ENCODE results near the gene VMAC. TPM values are rescaled to one million over a fixed set of nuclear protein-coding genes. Genes with fewer than 3 reads are reported as not detected.

Gene VMAC
- total and polyA plus RNA-seq, 2 of the 13 experiments (the other 11 are each of a cell fraction or from before 2014, with no cell fraction given): 2.4 TPM

DNA sequence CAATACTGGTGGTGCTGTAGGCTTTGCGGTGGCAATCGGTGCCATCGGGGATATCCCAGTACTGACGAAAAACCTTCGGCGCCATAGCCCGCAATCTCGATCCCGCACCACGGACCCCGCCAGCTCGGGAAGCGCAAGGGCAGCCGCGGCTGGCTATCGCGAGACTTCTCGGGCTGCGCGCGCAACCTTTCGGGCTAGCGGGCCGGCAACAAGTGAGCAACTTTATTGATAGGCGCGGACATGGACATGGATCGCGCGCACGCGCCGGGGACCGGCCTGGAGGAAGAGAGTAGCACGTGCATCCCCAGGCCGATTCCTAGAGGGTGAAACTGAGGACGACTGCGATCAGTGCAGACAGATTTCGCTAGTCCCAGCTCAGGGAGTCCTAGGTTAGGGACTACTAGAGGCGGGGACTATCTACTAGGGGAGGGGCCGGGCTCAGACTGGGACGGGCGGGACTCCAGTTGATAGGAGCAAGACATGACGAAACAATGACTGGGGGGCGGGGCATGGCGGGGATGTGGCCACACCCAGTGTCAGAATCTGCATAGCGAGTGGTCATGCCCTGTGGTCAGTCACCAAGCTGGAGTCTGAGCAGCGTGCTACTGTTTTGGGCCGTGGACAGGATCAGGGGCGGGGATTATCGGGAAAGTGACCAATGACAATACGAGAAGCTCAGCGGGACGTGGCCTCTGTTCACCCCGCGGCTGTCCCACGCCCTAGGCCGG lies 884 bp upstream of the VMAC start, which contains the start of gene NDUFA11 (continued):
- TF ChIP-seq, protein P1, sequence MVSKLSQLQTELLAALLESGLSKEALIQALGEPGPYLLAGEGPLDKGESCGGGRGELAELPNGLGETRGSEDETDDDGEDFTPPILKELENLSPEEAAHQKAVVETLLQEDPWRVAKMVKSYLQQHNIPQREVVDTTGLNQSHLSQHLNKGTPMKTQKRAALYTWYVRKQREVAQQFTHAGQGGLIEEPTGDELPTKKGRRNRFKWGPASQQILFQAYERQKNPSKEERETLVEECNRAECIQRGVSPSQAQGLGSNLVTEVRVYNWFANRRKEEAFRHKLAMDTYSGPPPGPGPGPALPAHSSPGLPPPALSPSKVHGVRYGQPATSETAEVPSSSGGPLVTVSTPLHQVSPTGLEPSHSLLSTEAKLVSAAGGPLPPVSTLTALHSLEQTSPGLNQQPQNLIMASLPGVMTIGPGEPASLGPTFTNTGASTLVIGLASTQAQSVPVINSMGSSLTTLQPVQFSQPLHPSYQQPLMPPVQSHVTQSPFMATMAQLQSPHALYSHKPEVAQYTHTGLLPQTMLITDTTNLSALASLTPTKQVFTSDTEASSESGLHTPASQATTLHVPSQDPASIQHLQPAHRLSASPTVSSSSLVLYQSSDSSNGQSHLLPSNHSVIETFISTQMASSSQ (IDR thresholded peaks at IDR 0.05; ENCODE audit: low read depth): peak; percentile 50; the same call in 1 of the 2 replicates
- TF ChIP-seq, protein P1 (CRISPR knock-in tag; IDR thresholded peaks at IDR 0.05; ENCODE audit: borderline replicate concordance): peak; percentile 85
- TF ChIP-seq GLI4 (CRISPR knock-in tag; IDR thresholded peaks at IDR 0.05; ENCODE audit: borderline replicate concordance): peak; percentile 81; the same call in 1 of the 2 replicates
- TF ChIP-seq ZNF619 (CRISPR knock-in tag; IDR thresholded peaks at IDR 0.05): peak; percentile 89
- TF ChIP-seq GABPB1 (CRISPR knock-in tag; IDR thresholded peaks at IDR 0.05): peak; percentile 86
- no peak for TF ChIP-seq KDM1A (CRISPR knock-in tag; IDR thresholded peaks at IDR 0.05)
- TF ChIP-seq, protein P2, sequence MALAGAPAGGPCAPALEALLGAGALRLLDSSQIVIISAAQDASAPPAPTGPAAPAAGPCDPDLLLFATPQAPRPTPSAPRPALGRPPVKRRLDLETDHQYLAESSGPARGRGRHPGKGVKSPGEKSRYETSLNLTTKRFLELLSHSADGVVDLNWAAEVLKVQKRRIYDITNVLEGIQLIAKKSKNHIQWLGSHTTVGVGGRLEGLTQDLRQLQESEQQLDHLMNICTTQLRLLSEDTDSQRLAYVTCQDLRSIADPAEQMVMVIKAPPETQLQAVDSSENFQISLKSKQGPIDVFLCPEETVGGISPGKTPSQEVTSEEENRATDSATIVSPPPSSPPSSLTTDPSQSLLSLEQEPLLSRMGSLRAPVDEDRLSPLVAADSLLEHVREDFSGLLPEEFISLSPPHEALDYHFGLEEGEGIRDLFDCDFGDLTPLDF (CRISPR knock-in tag; IDR thresholded peaks at IDR 0.05): peak; percentile 85; the same call in 1 of the 2 replicates
- peak; percentile 84 for TF ChIP-seq ZNF780A (CRISPR knock-in tag; IDR thresholded peaks at IDR 0.05)
- no peak for TF ChIP-seq SNAPC2 (CRISPR knock-in tag; IDR thresholded peaks at IDR 0.05)
- no peak for TF ChIP-seq ATF7 (IDR thresholded peaks at IDR 0.05)
- peak; percentile 65; the same call in 1 of the 2 replicates for TF ChIP-seq ATF7 (CRISPR knock-in tag; IDR thresholded peaks at IDR 0.05)
- TF ChIP-seq, protein P3, sequence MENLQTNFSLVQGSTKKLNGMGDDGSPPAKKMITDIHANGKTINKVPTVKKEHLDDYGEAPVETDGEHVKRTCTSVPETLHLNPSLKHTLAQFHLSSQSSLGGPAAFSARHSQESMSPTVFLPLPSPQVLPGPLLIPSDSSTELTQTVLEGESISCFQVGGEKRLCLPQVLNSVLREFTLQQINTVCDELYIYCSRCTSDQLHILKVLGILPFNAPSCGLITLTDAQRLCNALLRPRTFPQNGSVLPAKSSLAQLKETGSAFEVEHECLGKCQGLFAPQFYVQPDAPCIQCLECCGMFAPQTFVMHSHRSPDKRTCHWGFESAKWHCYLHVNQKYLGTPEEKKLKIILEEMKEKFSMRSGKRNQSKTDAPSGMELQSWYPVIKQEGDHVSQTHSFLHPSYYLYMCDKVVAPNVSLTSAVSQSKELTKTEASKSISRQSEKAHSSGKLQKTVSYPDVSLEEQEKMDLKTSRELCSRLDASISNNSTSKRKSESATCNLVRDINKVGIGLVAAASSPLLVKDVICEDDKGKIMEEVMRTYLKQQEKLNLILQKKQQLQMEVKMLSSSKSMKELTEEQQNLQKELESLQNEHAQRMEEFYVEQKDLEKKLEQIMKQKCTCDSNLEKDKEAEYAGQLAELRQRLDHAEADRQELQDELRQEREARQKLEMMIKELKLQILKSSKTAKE (CRISPR knock-in tag; IDR thresholded peaks at IDR 0.05; ENCODE audit: borderline replicate concordance): peak; percentile 46; the same call in 1 of the 2 replicates
- peak; percentile 96 for TF ChIP-seq ZNF605 (CRISPR knock-in tag; IDR thresholded peaks at IDR 0.05)
- peak; percentile 74; the same call in 1 of the 2 replicates for TF ChIP-seq ZIK1 (CRISPR knock-in tag; IDR thresholded peaks at IDR 0.05; ENCODE audit: borderline replicate concordance, low read depth)
- TF ChIP-seq, protein P4, sequence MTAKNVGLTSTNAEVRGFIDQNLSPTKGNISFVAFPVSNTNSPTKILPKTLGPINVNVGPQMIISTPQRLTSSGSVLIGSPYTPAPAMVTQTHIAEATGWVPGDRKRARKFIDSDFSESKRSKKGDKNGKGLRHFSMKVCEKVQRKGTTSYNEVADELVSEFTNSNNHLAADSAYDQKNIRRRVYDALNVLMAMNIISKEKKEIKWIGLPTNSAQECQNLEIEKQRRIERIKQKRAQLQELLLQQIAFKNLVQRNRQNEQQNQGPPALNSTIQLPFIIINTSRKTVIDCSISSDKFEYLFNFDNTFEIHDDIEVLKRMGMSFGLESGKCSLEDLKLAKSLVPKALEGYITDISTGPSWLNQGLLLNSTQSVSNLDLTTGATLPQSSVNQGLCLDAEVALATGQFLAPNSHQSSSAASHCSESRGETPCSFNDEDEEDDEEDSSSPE (CRISPR knock-in tag; IDR thresholded peaks at IDR 0.05): peak; percentile 86
- 0 out of 2 replicates have a peak, but pooled peaks have one; percentile 22 for TF ChIP-seq ZNF615 (CRISPR knock-in tag; IDR thresholded peaks at IDR 0.05; ENCODE audit: borderline replicate concordance)
- TF ChIP-seq FIP1L1 (IDR thresholded peaks at IDR 0.05; ENCODE audit: borderline replicate concordance, insufficient read depth, low read depth, low read length): no peak
- TF ChIP-seq REL (CRISPR knock-in tag; conservative IDR thresholded peaks at IDR 0.05): peak; percentile 68; the same call in 1 of the 2 replicates
- no peak for TF ChIP-seq ZNF550 (CRISPR knock-in tag; IDR thresholded peaks at IDR 0.05; ENCODE audit: borderline replicate concordance)
- peak; percentile 85; the same call in 1 of the 2 replicates for TF ChIP-seq REPIN1 (CRISPR knock-in tag; IDR thresholded peaks at IDR 0.05; ENCODE audit: borderline replicate concordance, low read depth)
- peak; percentile 88 for TF ChIP-seq TARDBP (CRISPR knock-in tag; IDR thresholded peaks at IDR 0.05)
